HG02870 (cell line): ENCODE data around the gene FZR1.
"Not testable (repeated sequence)": the region's sequence is repeated elsewhere in the genome, so short reads cannot be mapped to it uniquely, and the experiment has no call there.

Experiments
- ATAC-seq: cut with Tn5 transposase; IDR thresholded peaks from one replicate; pipeline ENCODE4 v1.9.1; 2021; ENCODE audit warnings: mild to moderate bottlenecking, moderate library complexity; ENCODE audit not compliant: unreplicated experiment

Gene FZR1

GRCh38 chr19:3494051-3494450, 12.1 kb upstream of the FZR1 start:
- no peak for ATAC-seq

GRCh38 chr19:3494559-3494958, 11.6 kb upstream of the FZR1 start:
- no peak for ATAC-seq

GRCh38 chr19:3496392-3497273, 9.5 kb upstream of the FZR1 start:
- no peak for ATAC-seq

- no peak for ATAC-seq
Measured at GRCh38 chr19:3497757-3498520, 8.2 kb upstream of the FZR1 start.

GRCh38 chr19:3499738-3500428, 6.2 kb upstream of the FZR1 start:
- ATAC-seq, result no peak

GRCh38 chr19:3500429-3501101, 5.5 kb upstream of the FZR1 start, which contains the start of gene DOHH:
Gene DOHH (minus strand): TSS chr19:3500674. CDS start chr19:3496814, 3,860 bp downstream.
- peak; percentile 83 for ATAC-seq

- ATAC-seq, result no peak
Measured at GRCh38 chr19:3501780-3502179, 4.3 kb upstream of the FZR1 start.

- ATAC-seq, result no peak
Measured at GRCh38 chr19:3503036-3503572, 3.0 kb upstream of the FZR1 start.

GRCh38 chr19:3504735-3505134, 1.4 kb upstream of the FZR1 start:
- no peak for ATAC-seq

GRCh38 chr19:3506384-3507340, 551 bp downstream of the FZR1 start:
- ATAC-seq, result no peak

GRCh38 chr19:3507371-3508120, 1.4 kb downstream of the FZR1 start:
- no peak for ATAC-seq

- ATAC-seq, result not testable (repeated sequence)
Measured at GRCh38 chr19:3508121-3508661, 2.1 kb downstream of the FZR1 start.

- ATAC-seq, result no peak
Measured at GRCh38 chr19:3508771-3509535, 2.8 kb downstream of the FZR1 start.

- ATAC-seq, result no peak
Measured at GRCh38 chr19:3509566-3509989, 3.5 kb downstream of the FZR1 start.

GRCh38 chr19:3510727-3511126, 4.6 kb downstream of the FZR1 start:
- ATAC-seq, result no peak

GRCh38 chr19:3511506-3512251, 5.6 kb downstream of the FZR1 start:
- no peak for ATAC-seq
